Activated CD4-positive, alpha-beta T cell treated with anti-CD3 and anti-CD28 coated beads, Interleukin-2, amount 10 ng/mL, durations not matched to agents 24 days and 14 days (primary cell): ENCODE measurements around the gene MTG1. TPM values are rescaled to one million over a fixed set of nuclear protein-coding genes. Genes with fewer than 3 reads are reported as not detected.
A peak's percentile ranks its signal among the peaks of the same experiment; 100 is the strongest.
"Not testable (repeated sequence)": the region's sequence is repeated elsewhere in the genome, so short reads cannot be mapped to it uniquely, and the experiment has no call there.

Experiments used
- DNase-seq: peaks from one replicate; pipeline ENCODE4 v3.0.0; 2022
- H3K27ac Mint-ChIP-seq: one replicate; pipeline ENCODE4 v1.8.0; 2022; ENCODE audit warnings: mild to moderate bottlenecking, mixed read lengths
- H3K27me3 Mint-ChIP-seq: one replicate; pipeline ENCODE4 v1.8.0; 2022; ENCODE audit warnings: mixed read lengths
- H3K36me3 Mint-ChIP-seq: one replicate; pipeline ENCODE4 v1.8.0; 2022; ENCODE audit warnings: low read depth, mild to moderate bottlenecking, mixed read lengths
- H3K4me1 Mint-ChIP-seq: one replicate; pipeline ENCODE4 v1.8.0; 2021; ENCODE audit warnings: mixed read lengths
- H3K4me3 Mint-ChIP-seq: one replicate; pipeline ENCODE4 v1.8.0; 2022; ENCODE audit warnings: mild to moderate bottlenecking, moderate library complexity, mixed read lengths
- H3K9me3 Mint-ChIP-seq: one replicate; pipeline ENCODE4 v1.8.0; 2021; ENCODE audit warnings: mixed read lengths
- intact Hi-C: fragments of 100-400 bp; cut with micrococcal nuclease; formaldehyde crosslinking; loops from one replicate; pipeline ENCODE4 v1.15.1; 2023
- total RNA-seq: library from RNA; stranded (reverse); gene quantifications from 2 replicates; pipeline ENCODE4 v1.2.3, GENCODE V29; 2022

The MTG1 gene
- total RNA-seq, 1 donor from 2014 or later = 66.8 TPM

GRCh38 chr10:133467286-133467911 is 73.4 kb downstream of the MTG1 start:
- H3K27me3 Mint-ChIP-seq = no peaks in the 10 kb centered on the region
- intact Hi-C loops = no loop called here
- H3K36me3 Mint-ChIP-seq = no peaks in the 10 kb centered on the region
- DNase-seq = peak; percentile 50
- H3K9me3 Mint-ChIP-seq = peaks cover 5% of the 10 kb centered on the region
- no peak overlapping the region for H3K4me3 Mint-ChIP-seq
- H3K4me1 Mint-ChIP-seq = no peaks in the 10 kb centered on the region
- no peak overlapping the region for H3K27ac Mint-ChIP-seq

DNA sequence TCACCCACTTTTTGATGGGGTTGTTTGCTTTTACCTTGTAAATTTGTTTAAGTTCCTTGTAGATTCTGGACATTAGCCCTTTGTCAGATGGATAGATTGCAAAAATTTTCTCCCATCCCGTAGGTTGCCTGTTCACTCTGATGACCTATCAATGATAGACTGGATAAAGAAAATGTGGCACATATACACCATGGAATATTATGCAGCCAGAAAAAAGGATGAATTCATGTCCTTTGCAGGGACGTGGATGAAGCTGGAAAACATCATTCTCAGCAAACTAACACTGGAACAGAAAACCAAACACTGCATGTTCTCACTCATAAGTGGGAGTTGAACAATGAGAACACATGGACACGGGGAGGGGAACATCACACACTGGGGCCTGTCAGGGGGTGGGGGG is 75.2 kb downstream of the MTG1 start:
- H3K27ac Mint-ChIP-seq, H3K27me3 Mint-ChIP-seq, DNase-seq, intact Hi-C loops, H3K9me3 Mint-ChIP-seq, H3K4me1 Mint-ChIP-seq, H3K4me3 Mint-ChIP-seq, H3K36me3 Mint-ChIP-seq: not testable (repeated sequence)

DNA sequence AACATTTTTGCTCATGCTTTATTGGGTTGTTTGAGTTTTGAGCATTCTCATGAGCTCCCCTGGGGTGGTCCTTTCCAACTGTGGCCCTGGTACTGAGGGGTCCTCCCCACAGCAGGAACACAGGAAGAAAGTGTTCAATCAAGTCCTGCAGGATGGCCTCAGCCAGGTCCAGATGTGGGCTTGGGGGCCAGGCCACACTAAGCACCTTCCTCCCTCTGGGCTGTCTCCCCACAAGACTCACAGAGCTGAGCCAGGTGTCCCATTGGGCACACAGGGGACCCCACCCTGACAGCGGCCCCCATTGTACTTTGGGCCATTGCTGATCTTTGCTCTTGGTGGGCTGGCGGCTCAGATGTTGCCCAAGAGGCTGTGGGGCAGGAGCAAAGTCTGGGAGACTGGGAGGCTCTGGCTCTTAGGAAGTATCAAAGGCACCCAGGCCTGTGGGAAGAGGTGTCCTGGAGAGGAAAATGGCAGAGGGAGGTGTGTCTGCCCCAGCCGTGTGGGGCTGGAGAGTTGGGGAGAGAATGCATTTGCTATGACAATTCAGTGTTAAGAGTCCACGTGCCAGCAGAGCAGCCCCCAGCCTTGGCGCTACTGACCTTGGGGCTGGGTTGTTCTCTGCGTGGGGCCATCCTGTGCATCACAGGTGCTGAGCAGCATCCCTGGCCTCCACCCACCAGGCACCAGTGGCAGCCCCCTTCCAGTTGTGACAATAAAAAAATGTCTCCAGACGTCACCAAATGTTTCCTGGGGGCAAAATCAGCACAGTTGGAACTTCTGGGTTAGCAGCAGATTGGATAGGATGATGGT is 77.5 kb downstream of the MTG1 start:
- peaks cover 18% of the 10 kb centered on the region for H3K4me1 Mint-ChIP-seq
- H3K27me3 Mint-ChIP-seq = no peaks in the 10 kb centered on the region
- H3K9me3 Mint-ChIP-seq = peaks cover 8% of the 10 kb centered on the region
- H3K36me3 Mint-ChIP-seq = no peaks in the 10 kb centered on the region
- no peak overlapping the region for H3K27ac Mint-ChIP-seq
- no peak for DNase-seq
- H3K4me3 Mint-ChIP-seq = no peak overlapping the region
- intact Hi-C loops = no loop called here

Other genes starting within 250 kb of the MTG1 start
- 0.19 and 0.21 TPM in 2 replicates for gene KNDC1, start 233.9 kb upstream of the MTG1 start, total RNA-seq
- gene UTF1, start 163.9 kb upstream of the MTG1 start, total RNA-seq = 0.17 and 0.19 TPM in 2 replicates
- not detected in 2 replicates for gene VENTX, start 156.3 kb upstream of the MTG1 start, total RNA-seq
- 143 and 165 TPM in 2 replicates for gene ADAM8, start 117.3 kb upstream of the MTG1 start, total RNA-seq
- 65.3 and 70.6 TPM in 2 replicates for gene TUBGCP2, start 85.3 kb upstream of the MTG1 start, total RNA-seq
- gene ZNF511, start 85.2 kb upstream of the MTG1 start, total RNA-seq = 83.8 and 87.2 TPM in 2 replicates
- not detected in 2 replicates for gene CALY, start 57.3 kb upstream of the MTG1 start, total RNA-seq
- gene PRAP1, start 46.8 kb upstream of the MTG1 start, total RNA-seq = not detected in 2 replicates
- 43.6 and 46.6 TPM in 2 replicates for gene FUOM, start 36.1 kb upstream of the MTG1 start, total RNA-seq
- gene ECHS1, start 20.8 kb upstream of the MTG1 start, total RNA-seq = 64.3 and 66.3 TPM in 2 replicates
- gene PAOX, start 14.9 kb upstream of the MTG1 start, total RNA-seq = 9.3 and 9.4 TPM in 2 replicates
- gene SPRN, start 30.5 kb downstream of the MTG1 start, total RNA-seq = not detected in 2 replicates
- gene SCART1, start 59.8 kb downstream of the MTG1 start, total RNA-seq = 0.76 and 0.77 TPM in 2 replicates
- gene CYP2E1, start 133.2 kb downstream of the MTG1 start, total RNA-seq = 0.33 and 0.40 TPM in 2 replicates
- 0.37 and 0.38 TPM in 2 replicates for gene SYCE1, start 171.4 kb downstream of the MTG1 start, total RNA-seq
- not detected in 2 replicates for gene FRG2B, start 232.6 kb downstream of the MTG1 start, total RNA-seq